ENCODE results near the gene OSGIN1. TPM values are rescaled to one million over a fixed set of nuclear protein-coding genes. Genes with fewer than 3 reads are reported as not detected.

OSGIN1 gene
- total RNA-seq, 1 donor from 2014 or later, result 12.5 TPM

GRCh38 chr16:84003038-84003437, 50.0 kb downstream of the OSGIN1 start:
- Histone ChIP-seq H3K36me3 (no peaks in the 10 kb centered on the region), H3K9me3 (replicated peaks) (no peaks in the 10 kb centered on the region), H3K27ac (replicated peaks) (no peak overlapping the region), H3K27me3 (ENCODE audit: low read depth) (peaks cover 23% of the 10 kb centered on the region), H3K4me3 (no peak overlapping the region), H3K4me1 (no peaks in the 10 kb centered on the region)
- no peak for DNase-seq
- no peak for TF ChIP-seq CTCF (IDR thresholded peaks at IDR 0.05; ENCODE audit: borderline replicate concordance)
- intact Hi-C loops (cut with micrococcal nuclease), result no loop called here

- intact Hi-C loops (cut with micrococcal nuclease), result no loop called here
- no peak overlapping the region for H3K27ac ChIP-seq (replicated peaks)
- no peak overlapping the region for H3K4me3 ChIP-seq
Measured at GRCh38 chr16:84004442-84004841, 51.4 kb downstream of the OSGIN1 start.

GRCh38 chr16:84005391-84005790, 52.4 kb downstream of the OSGIN1 start:
- DNase-seq, result no peak

More at GRCh38 chr16:84004442-84004841, 51.4 kb downstream of the OSGIN1 start:
- H3K27me3 ChIP-seq (ENCODE audit: low read depth), result peaks cover 16% of the 10 kb centered on the region
- H3K4me1 ChIP-seq, result no peaks in the 10 kb centered on the region
- no peak for TF ChIP-seq CTCF (IDR thresholded peaks at IDR 0.05; ENCODE audit: borderline replicate concordance)
- H3K36me3 ChIP-seq, result no peaks in the 10 kb centered on the region
- no peaks in the 10 kb centered on the region for H3K9me3 ChIP-seq (replicated peaks)
- no peak for DNase-seq

GRCh38 chr16:84007520-84007919, 54.5 kb downstream of the OSGIN1 start:
- intact Hi-C loops (cut with micrococcal nuclease), result no loop called here
- Histone ChIP-seq H3K4me1 (no peaks in the 10 kb centered on the region), H3K36me3 (no peaks in the 10 kb centered on the region), H3K9me3 (replicated peaks) (no peaks in the 10 kb centered on the region), H3K27ac (replicated peaks) (no peak overlapping the region), H3K27me3 (ENCODE audit: low read depth) (no peaks in the 10 kb centered on the region), H3K4me3 (no peak overlapping the region)
- no peak for TF ChIP-seq CTCF (IDR thresholded peaks at IDR 0.05; ENCODE audit: borderline replicate concordance)
- DNase-seq, result no peak

More at GRCh38 chr16:84005391-84005790, 52.4 kb downstream of the OSGIN1 start:
- intact Hi-C loops (cut with micrococcal nuclease), result no loop called here
- peaks cover 16% of the 10 kb centered on the region for H3K27me3 ChIP-seq (ENCODE audit: low read depth)
- no peaks in the 10 kb centered on the region for H3K4me1 ChIP-seq
- H3K4me3 ChIP-seq, result no peak overlapping the region
- H3K36me3 ChIP-seq, result no peaks in the 10 kb centered on the region
- H3K9me3 ChIP-seq (replicated peaks), result no peaks in the 10 kb centered on the region
- no peak for TF ChIP-seq CTCF (IDR thresholded peaks at IDR 0.05; ENCODE audit: borderline replicate concordance)
- no peak overlapping the region for H3K27ac ChIP-seq (replicated peaks)

GRCh38 chr16:84007965-84008364, 54.9 kb downstream of the OSGIN1 start:
- no peaks in the 10 kb centered on the region for H3K27me3 ChIP-seq (ENCODE audit: low read depth)
- H3K4me1 ChIP-seq, result no peaks in the 10 kb centered on the region
- intact Hi-C loops (cut with micrococcal nuclease), result no loop called here
- H3K4me3 ChIP-seq, result no peak overlapping the region
- no peaks in the 10 kb centered on the region for H3K36me3 ChIP-seq
- no peak for DNase-seq
- H3K9me3 ChIP-seq (replicated peaks), result no peaks in the 10 kb centered on the region
- no peak overlapping the region for H3K27ac ChIP-seq (replicated peaks)
- no peak for TF ChIP-seq CTCF (IDR thresholded peaks at IDR 0.05; ENCODE audit: borderline replicate concordance)

- Histone ChIP-seq H3K36me3 (no peaks in the 10 kb centered on the region), H3K4me1 (no peaks in the 10 kb centered on the region), H3K9me3 (replicated peaks) (no peaks in the 10 kb centered on the region), H3K4me3 (no peak overlapping the region), H3K27me3 (ENCODE audit: low read depth) (peaks cover 4% of the 10 kb centered on the region), H3K27ac (replicated peaks) (no peak overlapping the region)
- intact Hi-C loops (cut with micrococcal nuclease), result no loop called here
- DNase-seq, result no peak
- TF ChIP-seq CTCF (IDR thresholded peaks at IDR 0.05; ENCODE audit: borderline replicate concordance), result no peak
Measured at GRCh38 chr16:84009282-84009681, 56.2 kb downstream of the OSGIN1 start.

Measured in left ventricle myocardium inferior (tissue), 1 donor.